AG04450 (cell line): ENCODE results near the gene OSBPL1A. TPM values are rescaled to one million over a fixed set of nuclear protein-coding genes. Genes with fewer than 3 reads are reported as not detected.

Experiments used
- CTCF ChIA-PET: fragments of 300-600, 350-600 bp; formaldehyde crosslinking; extraction: SDS; loops from one replicate; lab custom pipeline; 2022; ENCODE audit warnings: antibody characterized with exemption, inconsistent platforms; lab: Charles Lee
- POLR2A ChIA-PET: fragments of 350-600 bp; formaldehyde crosslinking; extraction: SDS; loops from one replicate; lab custom pipeline; 2021; ENCODE audit warnings: antibody characterized with exemption, inconsistent platforms; lab: Yijun Ruan, JAX
- DNase-seq: peaks from one replicate; pipeline ENCODE4 v3.0.0-alpha.2; 2011; ENCODE audit warnings: low read depth, low spot score
- H3K27ac ChIP-seq: one replicate; pipeline ENCODE4 v1.5.1; 2012; ENCODE audit warnings: low read depth, low read length, control low read depth
- H3K27me3 ChIP-seq: one replicate; pipeline ENCODE4 v1.6.0; 2012; ENCODE audit warnings: low read length; ENCODE audit not compliant: control insufficient read depth, insufficient read depth
- H3K4me3 ChIP-seq: 2 replicates; pipeline ENCODE4 v1.5.1; 2011; ENCODE audit warnings: mild to moderate bottlenecking, low read depth, low read length, control low read depth
- H3K9me3 ChIP-seq: 2 replicates; pipeline ENCODE4 v1.5.1; 2012; ENCODE audit warnings: low read length; ENCODE audit not compliant: control insufficient read depth, insufficient read depth
- polyA plus RNA-seq: library from polyadenylated mRNA; depleted of rRNA; stranded (reverse); fragments of >200 nt; gene quantifications from 2 replicates; pipeline ENCODE4 v1.2.3, GENCODE V29; 2011
- TF ChIP-seq, protein P1 (sequence below): IDR thresholded peaks from 2 replicates; pipeline ENCODE4 v1.5.1; 2011; ENCODE audit warnings: low read depth, low read length, control low read depth, inconsistent platforms

The OSBPL1A gene
- polyA plus RNA-seq, 1 experiment = 56.1 TPM

- POLR2A ChIA-PET = interaction anchor here (1.5 kb wide), 2 partner anchors 125 to 133 kb away, joined by 6 to 12 read pairs; partner anchors contain the start of gene CABYR
- DNase-seq = no peak
- CTCF ChIA-PET = interaction anchor here (0.6 to 1.5 kb wide), 2 partner anchors 56 to 94 kb away, joined by 3 read pairs; no protein-coding TSS in a partner anchor
- TF ChIP-seq, protein P1, sequence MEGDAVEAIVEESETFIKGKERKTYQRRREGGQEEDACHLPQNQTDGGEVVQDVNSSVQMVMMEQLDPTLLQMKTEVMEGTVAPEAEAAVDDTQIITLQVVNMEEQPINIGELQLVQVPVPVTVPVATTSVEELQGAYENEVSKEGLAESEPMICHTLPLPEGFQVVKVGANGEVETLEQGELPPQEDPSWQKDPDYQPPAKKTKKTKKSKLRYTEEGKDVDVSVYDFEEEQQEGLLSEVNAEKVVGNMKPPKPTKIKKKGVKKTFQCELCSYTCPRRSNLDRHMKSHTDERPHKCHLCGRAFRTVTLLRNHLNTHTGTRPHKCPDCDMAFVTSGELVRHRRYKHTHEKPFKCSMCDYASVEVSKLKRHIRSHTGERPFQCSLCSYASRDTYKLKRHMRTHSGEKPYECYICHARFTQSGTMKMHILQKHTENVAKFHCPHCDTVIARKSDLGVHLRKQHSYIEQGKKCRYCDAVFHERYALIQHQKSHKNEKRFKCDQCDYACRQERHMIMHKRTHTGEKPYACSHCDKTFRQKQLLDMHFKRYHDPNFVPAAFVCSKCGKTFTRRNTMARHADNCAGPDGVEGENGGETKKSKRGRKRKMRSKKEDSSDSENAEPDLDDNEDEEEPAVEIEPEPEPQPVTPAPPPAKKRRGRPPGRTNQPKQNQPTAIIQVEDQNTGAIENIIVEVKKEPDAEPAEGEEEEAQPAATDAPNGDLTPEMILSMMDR = 0 out of 2 replicates have a peak, but pooled peaks have one; percentile 28
- peak overlapping the region; percentile 66 for H3K27ac ChIP-seq
- no peaks in the 10 kb centered on the region for H3K27me3 ChIP-seq
- H3K4me3 ChIP-seq = peak overlapping the region; percentile 82
- peaks cover 2% of the 10 kb centered on the region; the same call in 1 of the 2 replicates for H3K9me3 ChIP-seq
These were observed 126.0 kb downstream of the OSBPL1A start for GRCh38 chr18:24271381-24272228.

- peak overlapping the region; percentile 82 for H3K4me3 ChIP-seq
- TF ChIP-seq, protein P1 = no peak
- peak overlapping the region; percentile 66 for H3K27ac ChIP-seq
- H3K9me3 ChIP-seq = peaks cover 2% of the 10 kb centered on the region; the same call in 1 of the 2 replicates
- H3K27me3 ChIP-seq = no peaks in the 10 kb centered on the region
- no peak for DNase-seq
- POLR2A ChIA-PET = interaction anchor here (0.8 to 1.6 kb wide), 4 partner anchors 90 to 132 kb away, joined by 3 to 12 read pairs (median 6); partner anchors contain the start of gene CABYR
- CTCF ChIA-PET = interaction anchor here (0.9 kb wide), 1 partner anchor 98 kb away, joined by 3 read pairs; no protein-coding TSS in a partner anchor
These were observed 126.7 kb downstream of the OSBPL1A start for GRCh38 chr18:24270937-24271380.

- TF ChIP-seq, protein P1 = no peak
- DNase-seq = no peak
- CTCF ChIA-PET = interaction anchor here (0.9 to 1.0 kb wide), 3 partner anchors 9 to 97 kb away, joined by 3 to 5 read pairs (median 3); no protein-coding TSS in a partner anchor
- no peaks in the 10 kb centered on the region for H3K27me3 ChIP-seq
- no peak overlapping the region for H3K27ac ChIP-seq
- POLR2A ChIA-PET = interaction anchor here (0.8 to 1.6 kb wide), 2 partner anchors 89 to 132 kb away, joined by 3 to 5 read pairs; partner anchors contain the start of gene CABYR
- peaks cover 2% of the 10 kb centered on the region; the same call in 1 of the 2 replicates for H3K9me3 ChIP-seq
- H3K4me3 ChIP-seq = peak overlapping the region; percentile 82
These were observed 127.2 kb downstream of the OSBPL1A start for GRCh38 chr18:24270358-24270936.

DNA sequence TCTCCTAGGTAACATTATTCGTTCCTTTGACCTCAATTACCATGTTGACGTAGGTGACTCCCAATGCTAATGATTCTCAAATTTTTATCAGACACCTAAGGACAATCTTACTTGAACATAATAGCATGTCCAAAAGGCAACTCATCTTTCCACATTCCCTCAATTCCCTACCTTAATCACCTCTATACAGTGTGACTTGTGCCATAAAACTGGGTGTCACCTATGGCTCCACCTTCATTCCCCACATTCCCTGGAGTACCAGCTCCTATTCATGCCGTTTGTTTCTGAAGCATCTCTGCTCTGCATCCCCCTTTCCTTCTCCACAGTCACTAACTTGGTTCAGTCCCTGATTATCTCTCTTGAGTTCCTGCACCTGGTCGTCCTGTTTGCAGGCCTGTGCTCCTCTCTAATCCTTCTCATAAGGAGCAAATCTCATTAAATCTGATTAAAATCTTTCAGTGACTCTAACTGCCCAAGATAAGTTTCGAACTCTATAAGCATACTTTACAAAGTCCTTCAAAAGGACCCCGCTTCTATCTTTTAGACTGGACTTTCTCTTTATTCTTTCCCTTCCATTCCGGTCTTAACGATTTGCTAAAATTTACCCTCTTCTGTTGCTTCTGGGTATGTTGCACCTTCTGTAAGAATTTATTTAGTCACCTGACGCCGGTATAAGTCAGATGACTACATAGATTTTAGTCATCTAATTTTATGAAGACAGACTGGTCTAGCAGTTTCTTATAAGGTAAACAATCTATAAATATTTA lies 128.7 kb downstream of the OSBPL1A start:
- no peak overlapping the region for H3K27ac ChIP-seq
- no peak for DNase-seq
- POLR2A ChIA-PET = interaction anchor here (1.6 kb wide), 1 partner anchor 130 kb away, joined by 5 read pairs; the partner anchor contains the start of gene CABYR
- no peaks in the 10 kb centered on the region for H3K27me3 ChIP-seq
- CTCF ChIA-PET = no interaction called here
- H3K4me3 ChIP-seq = no peak overlapping the region
- peaks cover 2% of the 10 kb centered on the region; the same call in 1 of the 2 replicates for H3K9me3 ChIP-seq
- TF ChIP-seq, protein P1 = no peak
